ENCODE results near the gene STUB1. TPM values are rescaled to one million over a fixed set of nuclear protein-coding genes. Genes with fewer than 3 reads are reported as not detected.

The STUB1 gene
- total RNA-seq, 1 experiment from 2014 or later: 102 TPM

DNA sequence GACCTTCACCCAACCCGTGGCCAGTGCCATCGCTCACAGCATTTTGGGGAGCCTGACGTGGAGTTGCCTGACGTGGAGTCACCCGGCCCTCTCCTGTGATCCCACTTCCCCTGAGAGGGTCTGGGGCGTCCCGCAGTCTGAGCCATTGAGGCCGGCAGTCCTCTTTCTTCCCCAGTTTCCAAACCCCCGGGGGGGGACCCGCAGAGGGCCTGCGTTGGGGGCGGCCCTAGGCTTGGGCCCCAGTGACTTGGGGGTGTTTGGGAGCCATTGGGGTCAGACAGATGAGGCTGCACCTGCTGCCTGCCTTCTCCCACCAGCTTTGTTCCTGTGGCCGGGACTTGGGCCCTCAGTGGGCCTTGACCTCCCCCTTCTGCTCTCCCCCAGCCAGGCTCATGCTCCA, 10.5 kb upstream of the STUB1 start:
- H2BK20ac ChIP-seq (ENCODE audit: low read depth, low read length, poor library complexity, severe bottlenecking): no peak overlapping the region
- no peak overlapping the region for H2BK15ac ChIP-seq (ENCODE audit: low read depth, low read length)
- peaks cover 3% of the 10 kb centered on the region in 2 experiments for H3K4me1 Mint-ChIP-seq
- no peak overlapping the region for H3K9ac ChIP-seq (ENCODE audit: extremely low read depth, insufficient read length, low read length)
- no peak overlapping the region for H3K27ac ChIP-seq (ENCODE audit: insufficient read length, low read depth, low read length)
- no peak overlapping the region for H4K8ac ChIP-seq (replicated peaks; ENCODE audit: insufficient read length, low read depth, low read length)
- no peaks in the 10 kb centered on the region for H3K79me1 ChIP-seq (ENCODE audit: insufficient read depth, low read depth, low read length, poor library complexity, severe bottlenecking)
- TF ChIP-seq, protein P1, sequence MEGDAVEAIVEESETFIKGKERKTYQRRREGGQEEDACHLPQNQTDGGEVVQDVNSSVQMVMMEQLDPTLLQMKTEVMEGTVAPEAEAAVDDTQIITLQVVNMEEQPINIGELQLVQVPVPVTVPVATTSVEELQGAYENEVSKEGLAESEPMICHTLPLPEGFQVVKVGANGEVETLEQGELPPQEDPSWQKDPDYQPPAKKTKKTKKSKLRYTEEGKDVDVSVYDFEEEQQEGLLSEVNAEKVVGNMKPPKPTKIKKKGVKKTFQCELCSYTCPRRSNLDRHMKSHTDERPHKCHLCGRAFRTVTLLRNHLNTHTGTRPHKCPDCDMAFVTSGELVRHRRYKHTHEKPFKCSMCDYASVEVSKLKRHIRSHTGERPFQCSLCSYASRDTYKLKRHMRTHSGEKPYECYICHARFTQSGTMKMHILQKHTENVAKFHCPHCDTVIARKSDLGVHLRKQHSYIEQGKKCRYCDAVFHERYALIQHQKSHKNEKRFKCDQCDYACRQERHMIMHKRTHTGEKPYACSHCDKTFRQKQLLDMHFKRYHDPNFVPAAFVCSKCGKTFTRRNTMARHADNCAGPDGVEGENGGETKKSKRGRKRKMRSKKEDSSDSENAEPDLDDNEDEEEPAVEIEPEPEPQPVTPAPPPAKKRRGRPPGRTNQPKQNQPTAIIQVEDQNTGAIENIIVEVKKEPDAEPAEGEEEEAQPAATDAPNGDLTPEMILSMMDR (conservative IDR thresholded peaks at IDR 0.05): no peak
- no peaks in the 10 kb centered on the region for H3K27me3 Mint-ChIP-seq (ENCODE audit: low read depth)
- no peak for DNase-seq
- no peak overlapping the region for H2AK5ac ChIP-seq (ENCODE audit: insufficient read length, low read length)
- no peak overlapping the region for H3K4ac ChIP-seq (ENCODE audit: low read depth, low read length)
- no CpG with 5 or more reads among the region's 13 CpGs for WGBS (ENCODE audit: extremely low coverage, insufficient read length, low lambda C conversion rate)
- H3K36me3 Mint-ChIP-seq (ENCODE audit: insufficient read depth in 1 of 3, low read depth in 3 of 3): peaks cover 11 to 27% (median 27%) of the 10 kb centered on the region in 3 experiments; a peak in 6 of 7 replicates
- H4K20me1 ChIP-seq (ENCODE audit: control insufficient read depth, insufficient read depth, insufficient read length): no peaks in the 10 kb centered on the region
- no peak overlapping the region for H2BK12ac ChIP-seq (ENCODE audit: insufficient read length, low read depth, low read length)
- no peaks in the 10 kb centered on the region for H3K4me1 ChIP-seq (ENCODE audit: insufficient read depth, low read length)
- no peak overlapping the region for H2BK120ac ChIP-seq (ENCODE audit: low read depth, low read length, poor library complexity, severe bottlenecking)
- no peak overlapping the region for H3K56ac ChIP-seq (ENCODE audit: insufficient read length, low read depth, low read length)
- no peaks in the 10 kb centered on the region for H3K23me2 ChIP-seq (ENCODE audit: insufficient read length, low read depth, low read length, poor library complexity, severe bottlenecking)
- no peak overlapping the region for H3T11ph ChIP-seq (ENCODE audit: low read length)
- H4K91ac ChIP-seq (ENCODE audit: insufficient read length, low read depth, low read length): no peak overlapping the region
- no peak overlapping the region for H3K18ac ChIP-seq (ENCODE audit: insufficient read length, low read depth, low read length)
- H4K5ac ChIP-seq (ENCODE audit: insufficient read length, low read depth, low read length): no peak overlapping the region
- no peaks in the 10 kb centered on the region for H3K9me3 ChIP-seq (ENCODE audit: control insufficient read depth, low read depth, low read length)
- no peaks in the 10 kb centered on the region for H3K27me3 ChIP-seq (ENCODE audit: insufficient read depth, low read length)
- H3K4me2 ChIP-seq (ENCODE audit: insufficient read depth, insufficient read length, low read length): no peak overlapping the region
- no peaks in the 10 kb centered on the region for H3K9me3 Mint-ChIP-seq
- no peak overlapping the region for H3K23ac ChIP-seq (ENCODE audit: insufficient read length, low read depth, low read length)
- no peak overlapping the region for H2AFZ ChIP-seq (ENCODE audit: low read length)
- no peak overlapping the region for H3K14ac ChIP-seq (ENCODE audit: insufficient read depth, low read length)
- H3K4me3 Mint-ChIP-seq: peak overlapping the region; percentile 77 to 82
- no peaks in the 10 kb centered on the region; the same call in 1 of the 2 replicates for H3K79me2 ChIP-seq (ENCODE audit: insufficient read depth, low read length)
- H3K27ac Mint-ChIP-seq: no peak overlapping the region
- H2BK5ac ChIP-seq (ENCODE audit: insufficient read length, low read length): no peak overlapping the region

Data from H9 (cell line).